Trophoblast cell (in vitro differentiated cells and primary cell): ENCODE data around the gene IFRD1. TPM values are rescaled to one million over a fixed set of nuclear protein-coding genes. Genes with fewer than 3 reads are reported as not detected.
A peak's percentile ranks its signal among the peaks of the same experiment; 100 is the strongest.

Experiments used
- DNase-seq, 2 donors: peaks; one replicate each; pipeline ENCODE4 v3.0.0-alpha.2; 2016
- H2AFZ ChIP-seq: 2 replicates; pipeline ENCODE4 v1.6.1; 2013; ENCODE audit warnings: low read length, moderate library complexity, mild to moderate bottlenecking; ENCODE audit not compliant: insufficient read depth, poor library complexity
- H2AK5ac ChIP-seq: 2 replicates; pipeline ENCODE4 v1.6.1; 2013; ENCODE audit warnings: mild to moderate bottlenecking, low read length
- H2BK120ac ChIP-seq: 2 replicates; pipeline ENCODE4 v1.6.1; 2013; ENCODE audit warnings: low read length, mild to moderate bottlenecking, moderate library complexity; ENCODE audit not compliant: insufficient read depth, poor library complexity
- H2BK12ac ChIP-seq: 2 replicates; pipeline ENCODE4 v1.6.1; 2013; ENCODE audit warnings: mild to moderate bottlenecking, low read length, moderate library complexity
- H2BK5ac ChIP-seq: 2 replicates; pipeline ENCODE4 v1.6.1; 2013; ENCODE audit warnings: low read length, low read depth, moderate library complexity, mild to moderate bottlenecking; ENCODE audit not compliant: poor library complexity
- H3K14ac ChIP-seq: 2 replicates; pipeline ENCODE4 v1.6.1; 2013; ENCODE audit warnings: mild to moderate bottlenecking, low read length
- H3K18ac ChIP-seq: 2 replicates; pipeline ENCODE4 v1.6.1; 2013; ENCODE audit warnings: mild to moderate bottlenecking, low read length
- H3K23ac ChIP-seq: 2 replicates; pipeline ENCODE4 v1.6.1; 2013; ENCODE audit warnings: low read length
- H3K27ac ChIP-seq: 2 replicates; pipeline ENCODE4 v1.5.1; 2013; ENCODE audit warnings: low read depth, mild to moderate bottlenecking, inconsistent platforms, low read length, moderate library complexity
- H3K27me3 ChIP-seq: 2 replicates; pipeline ENCODE4 v1.6.1; 2013; ENCODE audit warnings: inconsistent platforms, mild to moderate bottlenecking, low read length, moderate library complexity; ENCODE audit not compliant: insufficient read depth
- H3K36me3 ChIP-seq, 2 experiments: 1 replicate in 1 of 2; 2 replicates in 1 of 2; pipeline ENCODE4 v1.6.1; 2013; ENCODE audit warnings: low read length in 2 of 2, mild to moderate bottlenecking in 2 of 2, moderate library complexity in 1 of 2; ENCODE audit not compliant: insufficient read depth in 2 of 2, control insufficient read depth in 1 of 2
- H3K4ac ChIP-seq: 2 replicates; pipeline ENCODE4 v1.6.1; 2013; ENCODE audit warnings: low read depth, mild to moderate bottlenecking, low read length, moderate library complexity
- H3K4me1 ChIP-seq, 2 experiments: 1 replicate in 1 of 2; 2 replicates in 1 of 2; pipeline ENCODE4 v1.6.1; 2013; ENCODE audit warnings: low read length in 2 of 2, mild to moderate bottlenecking in 2 of 2, moderate library complexity in 1 of 2; ENCODE audit not compliant: insufficient read depth in 2 of 2, control insufficient read depth in 1 of 2
- H3K4me2 ChIP-seq: 2 replicates; pipeline ENCODE4 v1.6.1; 2013; ENCODE audit warnings: inconsistent platforms, mild to moderate bottlenecking, low read length, moderate library complexity
- H3K4me3 ChIP-seq: 2 replicates; pipeline ENCODE4 v1.5.1; 2013; ENCODE audit warnings: mild to moderate bottlenecking, low read depth, low read length, inconsistent platforms
- H3K79me1 ChIP-seq: one replicate; pipeline ENCODE4 v1.6.1; 2013; ENCODE audit warnings: low read length
- H3K79me2 ChIP-seq: 2 replicates; pipeline ENCODE4 v1.6.1; 2013; ENCODE audit warnings: low read length, mild to moderate bottlenecking; ENCODE audit not compliant: control insufficient read depth, insufficient read depth, poor library complexity
- H3K9ac ChIP-seq: 2 replicates; pipeline ENCODE4 v1.6.1; 2013; ENCODE audit warnings: mild to moderate bottlenecking, low read length
- H3K9me3 ChIP-seq: 2 replicates; pipeline ENCODE4 v1.6.1; 2013; ENCODE audit warnings: low read depth, mild to moderate bottlenecking, control low read depth, inconsistent platforms, low read length; ENCODE audit not compliant: insufficient read depth
- H4K12ac ChIP-seq: 2 replicates; pipeline ENCODE4 v1.6.1; 2013; ENCODE audit warnings: low read depth, mild to moderate bottlenecking, low read length, moderate library complexity
- H4K8ac ChIP-seq: 2 replicates; pipeline ENCODE4 v1.6.1; 2013; ENCODE audit warnings: low read depth, mild to moderate bottlenecking, low read length, moderate library complexity
- H4K91ac ChIP-seq: one replicate; pipeline ENCODE4 v1.6.1; 2013; ENCODE audit warnings: low read depth, mild to moderate bottlenecking, low read length, moderate library complexity
- whole genome bisulfite sequencing: extraction: QIAGEN DNeasy Blood & Tissue Kit; methylation state at CpG from one replicate; pipeline ENCODE4 v1.1.7; 2013; ENCODE audit warnings: missing lambda C conversion rate; ENCODE audit not compliant: insufficient read length, insufficient coverage; ENCODE audit errors: extremely low coverage; 5-methylcytosine and 5-hydroxymethylcytosine counted together
- polyA plus RNA-seq: library from polyadenylated mRNA; stranded (reverse); fragments of 200-250 nt; gene quantifications from 2 replicates; pipeline ENCODE4 v1.2.3, GENCODE V29; 2013

Gene IFRD1
- polyA plus RNA-seq, result 271 and 280 TPM in 2 replicates

GRCh38 chr7:112449902-112450806 lies at the start of gene IFRD1:
TSS of gene IFRD1 (plus strand) at chr7:112450460. CDS start at chr7:112450689, 229 bp downstream.
- Histone ChIP-seq H3K36me3 (peaks cover 0 to under 1% of the 10 kb centered on the region in 2 experiments), H3K79me2 (peaks cover 13% of the 10 kb centered on the region), H2AFZ (peak within 1 kb of the TSS; percentile 85), H3K4me1 (peaks cover 0 to 7% of the 10 kb centered on the region in 2 experiments), H3K4ac (peak within 1 kb of the TSS; percentile 95), H3K27me3 (no peaks in the 10 kb centered on the region), H3K4me3 (peak within 1 kb of the TSS; percentile 97), H3K23ac (no peak within 1 kb of the TSS), H2AK5ac (no peak within 1 kb of the TSS), H3K18ac (peak within 1 kb of the TSS; percentile 75), H2BK5ac (peak within 1 kb of the TSS; percentile 63), H3K4me2 (peak within 1 kb of the TSS; percentile 86), H4K12ac (peak within 1 kb of the TSS; percentile 66), H3K9ac (peak within 1 kb of the TSS; percentile 89), H4K8ac (peak within 1 kb of the TSS; percentile 82), H3K79me1 (peaks cover 11% of the 10 kb centered on the region), H3K27ac (peak within 1 kb of the TSS; percentile 63), H2BK12ac (peak within 1 kb of the TSS; percentile 61), H3K14ac (peak within 1 kb of the TSS; percentile 83), H2BK120ac (peak within 1 kb of the TSS; percentile 75), H4K91ac (peak within 1 kb of the TSS; percentile 79), H3K9me3 (no peaks in the 10 kb centered on the region)
- WGBS, result no CpG with 5 or more reads among the region's 73 CpGs
- DNase-seq, result peak; percentile 99

GRCh38 chr7:112404321-112404720 lies 45.9 kb upstream of the IFRD1 start:
- Histone ChIP-seq H4K8ac (no peak overlapping the region), H3K14ac (no peak overlapping the region), H2BK5ac (no peak overlapping the region), H3K4me2 (no peak overlapping the region), H3K79me1 (no peaks in the 10 kb centered on the region), H4K91ac (no peak overlapping the region), H3K4ac (no peak overlapping the region), H3K9ac (no peak overlapping the region), H3K27me3 (no peaks in the 10 kb centered on the region), H4K12ac (no peak overlapping the region), H3K4me1 (no peaks in the 10 kb centered on the region), H2BK12ac (no peak overlapping the region), H2BK120ac (no peak overlapping the region), H2AK5ac (no peak overlapping the region), H3K36me3 (no peaks in the 10 kb centered on the region), H3K4me3 (no peak overlapping the region), H3K79me2 (no peaks in the 10 kb centered on the region), H3K27ac (no peak overlapping the region), H3K18ac (no peak overlapping the region), H3K23ac (no peak overlapping the region), H3K9me3 (no peaks in the 10 kb centered on the region), H2AFZ (no peak overlapping the region)
- no peak for DNase-seq

DNA sequence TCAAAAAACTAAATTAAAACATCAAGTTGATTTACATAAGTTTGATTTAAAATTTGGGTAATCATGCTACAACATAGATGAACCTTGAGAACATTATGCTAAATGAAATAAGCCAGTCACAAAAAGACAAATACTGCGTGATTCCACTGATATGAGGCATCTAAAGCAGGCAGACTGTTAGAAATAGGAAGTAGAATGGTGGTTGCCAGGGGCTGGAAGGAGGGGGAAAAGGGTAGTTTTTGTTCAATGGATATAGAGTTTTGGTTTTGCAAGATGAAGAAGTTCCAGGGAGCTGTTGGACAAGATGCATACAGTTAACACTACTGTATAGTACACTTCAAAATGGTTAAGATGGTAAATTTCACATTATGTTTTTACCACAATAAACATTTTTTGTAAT lies 45.0 kb upstream of the IFRD1 start:
- Histone ChIP-seq H2BK12ac (no peak overlapping the region), H3K9me3 (no peaks in the 10 kb centered on the region), H3K79me2 (no peaks in the 10 kb centered on the region), H3K36me3 (no peaks in the 10 kb centered on the region), H3K4me1 (no peaks in the 10 kb centered on the region), H3K27me3 (no peaks in the 10 kb centered on the region), H3K79me1 (no peaks in the 10 kb centered on the region), H3K27ac (no peak overlapping the region), H3K9ac (no peak overlapping the region), H3K4ac (no peak overlapping the region), H3K4me2 (no peak overlapping the region), H3K18ac (no peak overlapping the region), H4K91ac (no peak overlapping the region), H2BK120ac (no peak overlapping the region), H4K12ac (no peak overlapping the region), H2AK5ac (no peak overlapping the region), H2BK5ac (no peak overlapping the region), H3K4me3 (no peak overlapping the region), H3K14ac (no peak overlapping the region), H2AFZ (no peak overlapping the region), H3K23ac (no peak overlapping the region), H4K8ac (no peak overlapping the region)
- no CpG with 5 or more reads among the region's 1 CpG for WGBS
- DNase-seq, result no peak

DNA sequence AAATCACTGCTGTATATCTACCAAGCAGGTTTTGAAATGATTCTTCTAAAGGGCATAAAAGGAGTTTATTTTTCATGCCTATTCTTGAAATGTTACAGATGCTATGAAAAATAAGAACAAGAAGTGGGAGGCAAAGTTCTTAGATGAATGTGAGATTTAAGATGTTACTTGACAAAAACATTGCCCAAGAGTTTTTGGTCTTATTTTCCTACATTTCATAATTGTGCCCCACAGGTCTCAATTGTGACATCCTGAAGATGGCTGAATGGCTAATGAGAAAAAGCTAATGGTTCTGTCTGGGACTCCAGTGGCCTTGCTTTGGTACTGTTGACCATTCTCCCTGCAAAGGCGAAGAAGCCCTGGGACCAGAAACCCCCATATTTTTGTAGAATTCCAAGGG lies 43.0 kb upstream of the IFRD1 start:
- H2AFZ ChIP-seq, result no peak overlapping the region
- H3K27ac ChIP-seq, result no peak overlapping the region
- DNase-seq, result no peak
- no peak overlapping the region for H3K4ac ChIP-seq
- no peak overlapping the region for H2BK5ac ChIP-seq
- no peak overlapping the region for H3K14ac ChIP-seq
- H3K4me3 ChIP-seq, result no peak overlapping the region
- H3K9me3 ChIP-seq, result no peaks in the 10 kb centered on the region
- no peak overlapping the region for H4K91ac ChIP-seq
- H3K9ac ChIP-seq, result no peak overlapping the region
- no peak overlapping the region for H3K4me2 ChIP-seq
- H3K23ac ChIP-seq, result no peak overlapping the region
- no peak overlapping the region for H3K18ac ChIP-seq
- no peaks in the 10 kb centered on the region for H3K79me1 ChIP-seq
- H3K27me3 ChIP-seq, result no peaks in the 10 kb centered on the region
- H3K79me2 ChIP-seq, result no peaks in the 10 kb centered on the region
- H4K12ac ChIP-seq, result no peak overlapping the region
- no peaks in the 10 kb centered on the region for H3K36me3 ChIP-seq
- H2BK12ac ChIP-seq, result no peak overlapping the region
- H2BK120ac ChIP-seq, result no peak overlapping the region
- WGBS, result no CpG with 5 or more reads among the region's 1 CpG
- no peak overlapping the region for H4K8ac ChIP-seq
- no peaks in the 10 kb centered on the region for H3K4me1 ChIP-seq
- H2AK5ac ChIP-seq, result no peak overlapping the region
